ENCODE results near the gene IMPDH2. TPM values are rescaled to one million over a fixed set of nuclear protein-coding genes. Genes with fewer than 3 reads are reported as not detected.
A peak's percentile ranks its signal among the peaks of the same experiment; 100 is the strongest.
"Not testable (repeated sequence)": the region's sequence is repeated elsewhere in the genome, so short reads cannot be mapped to it uniquely, and the experiment has no call there.

IMPDH2 gene
- total RNA-seq, 6 experiments from 2014 or later = 195 to 228 (median 202) TPM

DNA sequence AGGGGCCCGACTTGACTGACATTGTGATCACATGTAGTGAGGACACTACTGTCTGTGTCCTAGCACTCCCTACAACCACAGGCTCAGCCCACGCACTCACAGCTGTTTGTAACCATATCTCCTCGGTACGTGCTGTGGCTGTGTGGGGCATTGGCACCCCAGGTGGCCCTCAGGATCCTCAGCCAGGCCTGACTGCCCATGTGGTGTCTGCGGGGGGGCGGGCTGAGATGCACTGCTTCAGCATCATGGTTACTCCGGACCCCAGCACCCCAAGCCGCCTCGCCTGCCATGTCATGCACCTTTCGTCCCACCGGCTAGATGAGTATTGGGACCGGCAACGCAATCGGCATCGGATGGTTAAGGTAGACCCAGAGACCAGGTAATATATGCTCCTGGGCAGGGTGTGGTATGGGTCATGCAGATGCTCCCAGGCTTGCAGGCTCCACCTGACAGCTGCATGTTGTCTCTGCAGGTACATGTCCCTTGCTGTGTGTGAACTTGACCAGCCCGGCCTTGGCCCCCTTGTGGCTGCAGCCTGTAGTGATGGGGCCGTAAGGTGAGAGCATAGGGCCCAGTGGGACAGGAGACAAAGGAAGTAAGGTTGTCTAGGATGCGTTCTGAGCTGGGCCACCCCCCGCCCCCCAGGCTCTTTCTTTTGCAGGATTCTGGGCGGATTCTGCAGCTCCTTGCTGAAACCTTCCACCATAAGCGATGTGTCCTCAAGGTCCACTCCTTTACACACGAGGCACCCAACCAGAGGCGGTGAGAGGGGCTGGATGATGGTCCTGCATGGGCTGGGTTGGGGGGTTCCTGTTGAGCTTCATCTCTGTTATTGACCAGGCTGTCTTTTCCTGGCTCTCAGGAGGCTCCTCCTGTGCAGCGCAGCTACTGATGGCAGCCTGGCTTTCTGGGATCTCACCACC lies 15.2 kb downstream of the IMPDH2 start:
- peaks cover 27% of the 10 kb centered on the region for H3K36me3 Mint-ChIP-seq (ENCODE audit: low read depth)
- H3K27ac Mint-ChIP-seq = no peak overlapping the region
- H3K9me3 Mint-ChIP-seq = no peaks in the 10 kb centered on the region
- H3K4me1 Mint-ChIP-seq (ENCODE audit: low read depth) = peaks cover 23% of the 10 kb centered on the region
- TF ChIP-seq, protein P1, sequence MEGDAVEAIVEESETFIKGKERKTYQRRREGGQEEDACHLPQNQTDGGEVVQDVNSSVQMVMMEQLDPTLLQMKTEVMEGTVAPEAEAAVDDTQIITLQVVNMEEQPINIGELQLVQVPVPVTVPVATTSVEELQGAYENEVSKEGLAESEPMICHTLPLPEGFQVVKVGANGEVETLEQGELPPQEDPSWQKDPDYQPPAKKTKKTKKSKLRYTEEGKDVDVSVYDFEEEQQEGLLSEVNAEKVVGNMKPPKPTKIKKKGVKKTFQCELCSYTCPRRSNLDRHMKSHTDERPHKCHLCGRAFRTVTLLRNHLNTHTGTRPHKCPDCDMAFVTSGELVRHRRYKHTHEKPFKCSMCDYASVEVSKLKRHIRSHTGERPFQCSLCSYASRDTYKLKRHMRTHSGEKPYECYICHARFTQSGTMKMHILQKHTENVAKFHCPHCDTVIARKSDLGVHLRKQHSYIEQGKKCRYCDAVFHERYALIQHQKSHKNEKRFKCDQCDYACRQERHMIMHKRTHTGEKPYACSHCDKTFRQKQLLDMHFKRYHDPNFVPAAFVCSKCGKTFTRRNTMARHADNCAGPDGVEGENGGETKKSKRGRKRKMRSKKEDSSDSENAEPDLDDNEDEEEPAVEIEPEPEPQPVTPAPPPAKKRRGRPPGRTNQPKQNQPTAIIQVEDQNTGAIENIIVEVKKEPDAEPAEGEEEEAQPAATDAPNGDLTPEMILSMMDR (IDR thresholded peaks at IDR 0.05) = peak; percentile 82
- DNase-seq = no peak
- peaks cover 4% of the 10 kb centered on the region; the same call in 1 of the 2 replicates for H3K27me3 Mint-ChIP-seq (ENCODE audit: insufficient read depth)
- H3K4me3 Mint-ChIP-seq = no peak overlapping the region

DNA sequence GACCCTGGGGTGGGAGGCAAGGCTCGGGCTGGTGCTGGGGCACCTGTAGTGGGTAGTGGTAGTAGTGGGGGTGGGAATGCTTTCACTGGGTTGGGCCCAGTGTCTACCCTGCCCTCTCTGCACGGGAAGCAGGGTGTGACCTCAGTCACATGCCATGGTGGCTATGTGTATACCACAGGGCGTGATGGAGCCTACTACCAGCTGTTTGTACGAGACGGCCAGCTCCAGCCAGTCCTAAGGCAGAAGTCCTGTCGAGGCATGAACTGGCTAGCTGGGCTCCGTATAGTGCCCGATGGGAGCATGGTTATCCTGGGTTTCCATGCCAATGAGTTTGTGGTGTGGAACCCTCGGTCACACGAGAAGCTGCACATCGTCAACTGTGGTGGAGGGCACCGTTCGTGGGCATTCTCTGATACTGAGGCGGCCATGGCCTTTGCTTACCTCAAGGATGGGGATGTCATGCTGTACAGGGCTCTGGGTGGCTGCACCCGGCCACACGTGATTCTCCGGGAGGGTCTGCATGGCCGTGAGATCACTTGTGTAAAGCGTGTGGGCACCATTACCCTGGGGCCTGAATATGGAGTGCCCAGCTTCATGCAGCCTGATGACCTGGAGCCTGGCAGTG lies 16.0 kb downstream of the IMPDH2 start:
- H3K36me3 Mint-ChIP-seq (ENCODE audit: low read depth) = peaks cover 27% of the 10 kb centered on the region
- no peak for DNase-seq

DNA sequence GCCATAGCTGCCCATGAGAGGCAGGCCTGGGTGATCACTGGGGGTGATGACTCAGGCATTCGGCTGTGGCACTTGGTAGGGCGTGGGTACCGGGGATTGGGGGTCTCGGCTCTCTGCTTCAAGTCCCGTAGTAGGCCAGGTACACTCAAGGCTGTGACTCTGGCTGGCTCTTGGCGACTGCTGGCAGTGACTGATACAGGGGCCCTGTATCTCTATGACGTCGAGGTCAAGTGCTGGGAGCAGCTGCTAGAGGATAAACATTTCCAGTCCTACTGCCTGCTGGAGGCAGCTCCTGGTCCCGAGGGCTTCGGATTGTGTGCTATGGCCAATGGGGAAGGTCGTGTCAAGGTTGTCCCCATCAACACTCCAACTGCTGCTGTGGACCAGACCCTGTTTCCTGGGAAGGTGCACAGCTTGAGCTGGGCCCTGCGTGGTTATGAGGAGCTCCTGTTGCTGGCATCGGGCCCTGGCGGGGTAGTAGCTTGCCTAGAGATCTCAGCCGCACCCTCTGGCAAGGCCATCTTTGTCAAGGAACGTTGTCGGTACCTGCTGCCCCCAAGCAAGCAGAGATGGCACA lies 16.7 kb downstream of the IMPDH2 start:
- peaks cover 27% of the 10 kb centered on the region for H3K36me3 Mint-ChIP-seq (ENCODE audit: low read depth)
- no peak overlapping the region for H3K27ac Mint-ChIP-seq
- no peak for DNase-seq
- H3K9me3 Mint-ChIP-seq = no peaks in the 10 kb centered on the region
- TF ChIP-seq, protein P1 (IDR thresholded peaks at IDR 0.05) = no peak
- no peak overlapping the region for H3K4me3 Mint-ChIP-seq
- H3K27me3 Mint-ChIP-seq (ENCODE audit: insufficient read depth) = peaks cover 7% of the 10 kb centered on the region
- peaks cover 33% of the 10 kb centered on the region for H3K4me1 Mint-ChIP-seq (ENCODE audit: low read depth)

More for the DNA sequence above, 16.0 kb downstream of the IMPDH2 start:
- Mint-ChIP-seq H3K9me3 (no peaks in the 10 kb centered on the region), H3K27ac (no peak overlapping the region), H3K27me3 (ENCODE audit: insufficient read depth) (peaks cover 4% of the 10 kb centered on the region; the same call in 1 of the 2 replicates), H3K4me3 (no peak overlapping the region), H3K4me1 (ENCODE audit: low read depth) (peaks cover 29% of the 10 kb centered on the region)
- TF ChIP-seq, protein P1 (IDR thresholded peaks at IDR 0.05) = no peak

DNA sequence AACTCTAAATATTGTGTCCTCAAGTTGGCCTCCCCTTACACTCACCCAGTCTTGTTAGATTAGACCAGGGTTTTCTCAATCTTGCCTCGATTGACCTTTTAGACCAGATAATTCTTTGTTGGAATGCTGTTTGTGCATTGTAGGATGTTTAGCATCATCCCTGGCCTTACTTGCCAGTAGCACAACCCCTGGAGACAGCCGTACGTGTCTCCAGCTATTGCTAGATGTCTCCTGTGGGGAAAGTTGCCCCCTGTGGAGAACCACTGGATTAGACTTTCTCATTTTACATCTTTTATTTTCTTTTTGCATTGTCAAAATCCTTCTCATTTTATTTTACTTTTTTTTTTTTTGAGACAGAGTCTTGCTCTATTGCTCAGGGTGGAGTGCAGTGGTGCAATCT lies 19.8 kb downstream of the IMPDH2 start:
- Mint-ChIP-seq H3K4me3 (peak overlapping the region; percentile 98; the same call in 1 of the 2 replicates), H3K36me3 (ENCODE audit: low read depth) (peaks cover 12% of the 10 kb centered on the region; the same call in 1 of the 2 replicates), H3K27me3 (ENCODE audit: insufficient read depth) (peaks cover 4% of the 10 kb centered on the region), H3K27ac (peak overlapping the region; percentile 33; the same call in 1 of the 2 replicates), H3K4me1 (ENCODE audit: low read depth) (peaks cover 28% of the 10 kb centered on the region), H3K9me3 (no peaks in the 10 kb centered on the region)
- TF ChIP-seq, protein P1 (IDR thresholded peaks at IDR 0.05) = no peak
- no peak for DNase-seq

DNA sequence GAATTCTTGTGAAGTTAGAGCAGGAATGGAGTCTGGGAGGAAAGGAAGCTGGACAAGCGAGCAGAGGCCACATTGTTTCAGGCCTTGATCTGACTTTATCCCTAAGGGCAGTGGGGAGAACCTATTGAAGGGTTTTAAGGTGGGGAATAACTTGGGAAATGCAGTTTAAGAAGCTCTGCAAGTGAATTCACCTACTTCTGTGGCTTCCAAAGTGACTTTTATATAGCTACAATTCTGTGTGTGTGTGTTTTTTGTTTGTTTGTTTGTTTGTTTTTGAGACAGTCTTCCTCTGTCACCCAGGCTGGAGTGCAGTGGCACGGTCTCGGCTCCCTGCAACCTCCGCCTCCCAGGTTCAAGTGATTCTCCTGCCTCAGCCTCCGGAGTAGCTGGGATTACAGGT lies 20.6 kb downstream of the IMPDH2 start:
- H3K27me3 Mint-ChIP-seq (ENCODE audit: insufficient read depth); DNase-seq; H3K9me3 Mint-ChIP-seq: not testable (repeated sequence)
- Mint-ChIP-seq H3K27ac (peak overlapping the region; percentile 98), H3K36me3 (ENCODE audit: low read depth) (peaks cover 15% of the 10 kb centered on the region; the same call in 1 of the 2 replicates), H3K4me3 (peak overlapping the region; percentile 98), H3K4me1 (ENCODE audit: low read depth) (peaks cover 28% of the 10 kb centered on the region)
